Stomach (tissue), 4 donors: Measurements from ENCODE around the gene AQR.

Source experiments
- CTCF ChIP-seq, 7 experiments: fragments of 450-650 bp in 4 of 7; fragments of 200-600 bp in 3 of 7; sonication (generic) in 3 of 7; IDR thresholded peaks; one replicate each; pipeline ENCODE4 v1.5.1; 2016 to 2019; ENCODE audit warnings: antibody characterized with exemption in 7 of 7, control low read depth in 2 of 7, mild to moderate bottlenecking in 1 of 7
- EP300 ChIP-seq: sonication (generic); formaldehyde crosslinking; IDR thresholded peaks from one replicate; pipeline ENCODE4 v1.6.1; 2017; ENCODE audit warnings: antibody characterized with exemption
- POLR2A ChIP-seq, 4 donors: fragments of 450-650 bp; IDR thresholded peaks; one replicate each; pipeline ENCODE4 v1.6.1; 2016; ENCODE audit warnings: antibody characterized with exemption in 4 of 4, control low read depth in 2 of 4, mild to moderate bottlenecking in 1 of 4, moderate library complexity in 1 of 4

- TF ChIP-seq CTCF (IDR thresholded peaks at IDR 0.05) (no peak), POLR2A (IDR thresholded peaks at IDR 0.05) (no peak), EP300 (no peak)
These were observed 55.2 kb downstream of the AQR start for GRCh38 chr15:34914317-34914716.
